T-cell (primary cell): ENCODE data around the gene ZNF469. TPM values are rescaled to one million over a fixed set of nuclear protein-coding genes. Genes with fewer than 3 reads are reported as not detected.

ENCODE experiments used
- ATAC-seq, 4 experiments: fragments of 200-7000 bp in 3 of 4; fragments of 150-1000 bp in 1 of 4; cut with Tn5 transposase; replicated peaks in 1 of 4; 1 replicate in 3 of 4; 2 replicates in 1 of 4; pipeline ENCODE4 v1.10.0; 2021; ENCODE audit warnings: moderate library complexity in 3 of 4, mild to moderate bottlenecking in 2 of 4, moderate number of reproducible peaks in 1 of 4
- CTCF ChIA-PET, 2 donors: fragments of 300-600 bp; sonication (Branson Sonifier 250); formaldehyde crosslinking; loops; one replicate each; lab custom pipeline; 2022; ENCODE audit warnings: antibody characterized with exemption in 2 of 2; lab: Charles Lee
- POLR2A ChIA-PET, 2 donors: fragments of 300-600 bp; sonication (Branson Sonifier 250); formaldehyde crosslinking; loops; one replicate each; lab custom pipeline; 2022; ENCODE audit warnings: antibody characterized with exemption in 2 of 2; lab: Charles Lee
- DNase-seq, 35 experiments: peaks; one replicate each; pipeline versions ENCODE4 v3.0.0 to v3.0.0-alpha.2; 2013 to 2023
- H3K27ac ChIP-seq: one replicate; pipeline ENCODE4 v1.5.1; 2013; ENCODE audit warnings: low read length
- H3K27me3 ChIP-seq, 2 experiments: replicated peaks in 1 of 2; 1 replicate in 1 of 2; 2 replicates in 1 of 2; pipeline versions ENCODE4 v1.6.1 to v1.7.0; 2013; ENCODE audit warnings: low read length in 1 of 2, mixed read lengths in 1 of 2; ENCODE audit not compliant: control insufficient read depth in 2 of 2, insufficient read depth in 2 of 2; ENCODE audit errors: extremely low read depth in 1 of 2
- H3K36me3 ChIP-seq, 2 donors: 1 replicate in 1 of 2; 2 replicates in 1 of 2; pipeline versions ENCODE4 v1.6.1 to v1.7.0; 2013; ENCODE audit warnings: low read length in 1 of 2; ENCODE audit not compliant: control insufficient read depth in 2 of 2, insufficient read depth in 1 of 2; ENCODE audit errors: extremely low read depth in 1 of 2
- H3K4me1 ChIP-seq, 2 experiments: 1 replicate in 1 of 2; 2 replicates in 1 of 2; pipeline versions ENCODE4 v1.6.1 to v1.7.0; 2013; ENCODE audit warnings: low read length in 2 of 2, mixed read lengths in 1 of 2; ENCODE audit not compliant: insufficient read depth in 2 of 2, control insufficient read depth in 1 of 2; ENCODE audit errors: extremely low read depth in 1 of 2
- H3K4me3 ChIP-seq, 2 donors: 1 replicate in 1 of 2; 2 replicates in 1 of 2; pipeline versions ENCODE4 v1.5.1 to v1.7.0; 2013; ENCODE audit warnings: mild to moderate bottlenecking in 2 of 2, low read length in 1 of 2, moderate library complexity in 1 of 2; ENCODE audit not compliant: control insufficient read depth in 1 of 2; ENCODE audit errors: extremely low read depth in 1 of 2
- H3K9me3 ChIP-seq: 2 replicates; pipeline ENCODE4 v1.7.0; 2013
- H3K27ac Mint-ChIP-seq, 2 donors: one replicate each; pipeline ENCODE4 v1.8.0; 2020 to 2021; ENCODE audit warnings: mild to moderate bottlenecking in 2 of 2, mixed read lengths in 2 of 2
- H3K27me3 Mint-ChIP-seq, 2 donors: one replicate each; pipeline ENCODE4 v1.8.0; 2021 to 2022; ENCODE audit warnings: mixed read lengths in 2 of 2
- H3K36me3 Mint-ChIP-seq: one replicate; pipeline ENCODE4 v1.8.0; 2021; ENCODE audit warnings: mixed read lengths
- H3K4me1 Mint-ChIP-seq, 3 donors: one replicate each; pipeline ENCODE4 v1.8.0; 2020 to 2022; ENCODE audit warnings: mixed read lengths in 3 of 3, mild to moderate bottlenecking in 1 of 3
- H3K4me3 Mint-ChIP-seq, 3 donors: one replicate each; pipeline ENCODE4 v1.8.0; 2020 to 2022; ENCODE audit warnings: mild to moderate bottlenecking in 3 of 3, mixed read lengths in 3 of 3, moderate library complexity in 3 of 3
- H3K9me3 Mint-ChIP-seq, 3 donors: one replicate each; pipeline ENCODE4 v1.8.0; 2020 to 2022; ENCODE audit warnings: mixed read lengths in 3 of 3
- WGBS: methylation state at CpG from one replicate; pipeline ENCODE4 v1.1.5; 2013; ENCODE audit warnings: missing lambda C conversion rate; ENCODE audit not compliant: insufficient coverage; 5-methylcytosine and 5-hydroxymethylcytosine counted together
- total RNA-seq, 35 experiments: library from RNA in 6 of 35; stranded (reverse) in 6 of 35; fragments of 120-200 nt in 1 of 35; gene quantifications; one replicate each; pipeline versions ENCODE4 v1.2.1 to v1.2.4 and lab custom pipeline; 2013 to 2026

The ZNF469 gene
- total RNA-seq, 5 donors from 2014 or later (not counting 1 experiment from before 2014, with no cell fraction given) = 0.63 to 1.8 (median 1.6) TPM

DNA sequence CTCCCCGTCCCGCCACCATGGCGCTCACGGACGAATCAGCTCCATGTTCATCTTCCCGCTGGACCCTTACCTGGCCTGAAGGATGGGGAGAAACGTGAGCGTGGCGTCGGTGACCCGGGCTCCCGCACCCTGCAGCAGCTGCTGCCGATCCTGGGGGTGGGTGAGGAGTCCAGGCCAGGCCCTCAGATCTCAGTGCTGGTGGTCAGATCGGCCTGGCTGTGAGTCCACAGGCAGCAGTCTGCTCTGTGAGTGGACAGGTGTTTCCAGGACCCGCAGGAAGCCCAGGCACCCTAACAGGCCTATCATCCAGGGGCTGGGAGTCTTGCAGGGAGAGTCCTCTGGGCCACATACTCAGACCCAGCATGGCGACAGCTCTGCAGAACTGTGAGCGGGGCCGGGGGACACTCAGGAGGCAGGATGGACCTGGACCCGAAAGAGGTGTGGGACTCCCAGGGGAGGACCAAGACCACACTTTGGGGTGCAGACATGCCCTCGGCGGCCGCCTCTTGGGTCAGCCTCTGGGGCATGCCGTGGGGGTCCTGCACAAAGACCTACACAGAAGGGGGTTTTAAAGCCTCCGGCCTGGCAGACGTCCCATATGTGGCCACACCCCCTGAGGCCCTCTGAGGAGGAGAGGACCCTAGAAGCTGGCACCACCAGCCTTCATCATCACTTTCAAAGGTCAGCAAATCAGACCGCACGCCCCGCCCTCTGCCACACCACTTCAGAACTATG lies 27.2 kb upstream of the ZNF469 start:
- Histone ChIP-seq H3K27ac (no peak overlapping the region), H3K27me3 (peaks cover 0 to 25% of the 10 kb centered on the region in 2 experiments), H3K36me3 (no peaks in the 10 kb centered on the region), H3K4me3 (no peak overlapping the region), H3K4me1 (no peaks in the 10 kb centered on the region), H3K9me3 (no peaks in the 10 kb centered on the region)
- DNase-seq = no peak
- CTCF ChIA-PET = interaction anchor here in 1 of 2 donors (0.6 kb wide), 1 partner anchor 18 kb away, joined by 3 read pairs; no protein-coding TSS in a partner anchor
- Mint-ChIP-seq H3K4me3 (no peak overlapping the region), H3K27me3 (peaks cover 0 to 6% of the 10 kb centered on the region in 2 donors), H3K4me1 (no peaks in the 10 kb centered on the region), H3K36me3 (no peaks in the 10 kb centered on the region), H3K9me3 (no peaks in the 10 kb centered on the region), H3K27ac (no peak overlapping the region)
- 85% methylated on average over 24 of the region's 28 CpGs for WGBS
- ATAC-seq = no peak
- POLR2A ChIA-PET = no interaction called here

DNA sequence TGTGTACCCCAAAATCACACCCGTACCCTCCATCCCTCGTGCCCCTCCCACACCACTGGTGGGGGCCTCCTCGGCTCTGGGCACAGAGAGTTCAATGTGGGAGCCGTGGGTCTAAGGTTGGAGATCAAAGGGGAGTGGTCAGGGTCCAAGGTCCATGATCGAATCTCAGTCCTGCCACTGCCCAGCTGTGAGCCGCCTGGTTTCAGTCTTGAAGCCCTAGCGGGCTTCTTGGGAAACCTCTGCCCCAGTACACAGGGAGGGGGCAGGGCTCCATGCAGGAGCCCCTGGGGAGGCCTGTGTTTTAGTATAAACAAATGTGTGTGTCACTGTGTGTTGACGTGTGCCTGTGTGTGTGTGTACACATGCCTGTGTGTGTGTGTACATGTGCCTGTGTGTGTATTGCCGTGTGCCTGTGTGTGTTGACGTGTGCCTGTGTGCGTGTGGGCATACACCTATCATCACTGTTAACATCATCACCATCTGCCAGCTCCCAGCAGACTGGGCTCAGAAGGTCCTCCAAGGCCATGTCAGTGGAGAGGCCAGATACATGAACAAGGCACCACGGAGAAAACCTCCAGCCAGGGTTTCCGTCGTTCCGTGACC lies 26.5 kb upstream of the ZNF469 start:
- ATAC-seq = no peak
- WGBS = 85% methylated on average over 8 of the region's 15 CpGs
- H3K36me3 ChIP-seq = no peaks in the 10 kb centered on the region
- no peak overlapping the region for H3K27ac ChIP-seq
- no peaks in the 10 kb centered on the region for H3K36me3 Mint-ChIP-seq
- no peak overlapping the region for H3K4me3 ChIP-seq
- H3K27ac Mint-ChIP-seq = no peak overlapping the region
- no peak for DNase-seq
- peaks cover 0 to 26% of the 10 kb centered on the region in 2 experiments for H3K27me3 ChIP-seq
- no peaks in the 10 kb centered on the region for H3K4me1 ChIP-seq
- H3K27me3 Mint-ChIP-seq = peaks cover 0 to 6% of the 10 kb centered on the region in 2 donors
- no peaks in the 10 kb centered on the region for H3K9me3 Mint-ChIP-seq
- H3K4me3 Mint-ChIP-seq = no peak overlapping the region
- ChIA-PET POLR2A (no interaction called here), CTCF (no interaction called here)
- no peaks in the 10 kb centered on the region for H3K4me1 Mint-ChIP-seq
- no peaks in the 10 kb centered on the region for H3K9me3 ChIP-seq

DNA sequence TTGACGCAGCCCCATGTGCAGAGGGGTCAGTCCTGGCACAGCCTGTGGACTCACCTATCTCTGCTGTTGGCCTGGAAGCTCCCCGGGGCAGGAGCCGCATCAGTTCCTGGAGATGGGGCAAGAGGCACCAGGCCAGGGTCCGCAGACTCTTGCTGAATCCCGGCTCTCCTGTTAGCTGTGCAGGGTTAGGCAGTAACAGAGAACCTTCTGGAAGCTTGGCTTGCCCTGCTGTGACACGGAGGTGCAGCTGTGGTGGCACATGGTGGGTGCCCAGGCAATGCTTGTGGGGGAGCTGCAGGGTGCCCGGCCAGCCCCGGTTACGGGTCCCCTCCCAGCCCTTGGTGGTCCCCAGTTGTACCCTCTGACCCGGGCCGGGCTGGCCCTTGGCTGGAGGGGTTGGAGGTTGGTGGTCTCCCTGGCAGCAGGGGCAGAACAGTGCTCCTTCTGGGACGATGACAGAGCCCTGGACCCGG lies 26.0 kb upstream of the ZNF469 start:
- ATAC-seq = no peak
- peaks cover 3 to 8% of the 10 kb centered on the region in 2 donors for H3K27me3 Mint-ChIP-seq
- no peak overlapping the region for H3K4me3 Mint-ChIP-seq
- H3K27me3 ChIP-seq = peaks cover 0 to 26% of the 10 kb centered on the region in 2 experiments
- H3K9me3 ChIP-seq = no peaks in the 10 kb centered on the region
- H3K27ac ChIP-seq = no peak overlapping the region
- CTCF ChIA-PET = no interaction called here
- H3K27ac Mint-ChIP-seq = no peak overlapping the region
- H3K4me1 Mint-ChIP-seq = no peaks in the 10 kb centered on the region
- H3K4me3 ChIP-seq = no peak overlapping the region
- no peaks in the 10 kb centered on the region for H3K36me3 Mint-ChIP-seq
- WGBS = 89% methylated on average over 9 of the region's 13 CpGs
- DNase-seq = no peak
- H3K36me3 ChIP-seq = no peaks in the 10 kb centered on the region
- POLR2A ChIA-PET = no interaction called here
- H3K9me3 Mint-ChIP-seq = no peaks in the 10 kb centered on the region
- H3K4me1 ChIP-seq = no peaks in the 10 kb centered on the region

DNA sequence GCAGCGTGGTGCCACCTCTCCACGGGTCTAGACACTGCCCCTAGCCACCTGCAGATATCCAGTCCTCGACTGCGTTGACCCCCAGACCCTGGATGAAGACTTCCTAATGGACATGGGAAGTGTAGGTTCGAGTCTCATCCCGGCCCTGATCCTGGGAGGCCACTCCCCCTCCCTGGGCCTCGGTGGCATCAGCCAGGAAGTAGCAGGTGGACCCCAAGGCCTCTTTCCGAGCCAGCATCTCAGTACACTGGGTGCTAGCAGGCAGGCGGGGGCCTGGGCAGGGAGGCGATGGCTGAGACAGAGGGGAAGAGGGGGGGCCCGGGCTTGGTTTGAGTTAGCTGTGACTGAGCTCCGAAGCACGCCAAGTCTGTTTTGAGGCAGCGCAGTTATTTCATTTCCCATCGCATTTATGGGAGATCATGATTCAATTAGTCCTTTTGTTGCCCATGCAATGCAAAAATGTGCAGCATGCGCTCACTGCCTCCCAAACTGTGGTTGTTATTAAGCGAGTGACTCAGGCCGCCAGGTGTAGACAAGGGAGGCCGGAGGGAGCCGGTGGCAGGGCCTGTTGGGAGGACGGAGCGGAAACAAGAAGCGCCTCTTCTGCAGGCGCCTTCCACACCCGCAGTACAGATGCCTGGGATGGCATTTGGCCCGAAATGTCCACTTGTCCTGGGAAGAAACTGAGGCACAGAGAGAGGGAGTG lies 25.3 kb upstream of the ZNF469 start:
- Histone ChIP-seq H3K27me3 (peaks cover 2 to 26% of the 10 kb centered on the region in 2 experiments), H3K9me3 (no peaks in the 10 kb centered on the region), H3K4me3 (no peak overlapping the region), H3K27ac (no peak overlapping the region), H3K36me3 (no peaks in the 10 kb centered on the region), H3K4me1 (no peaks in the 10 kb centered on the region)
- H3K9me3 Mint-ChIP-seq = peaks cover under 1 to 2% (median under 1%) of the 10 kb centered on the region in 3 donors
- H3K36me3 Mint-ChIP-seq = no peaks in the 10 kb centered on the region
- CTCF ChIA-PET = no interaction called here
- peaks cover 3 to 9% of the 10 kb centered on the region in 2 donors for H3K27me3 Mint-ChIP-seq
- no peaks in the 10 kb centered on the region for H3K4me1 Mint-ChIP-seq
- H3K27ac Mint-ChIP-seq = no peak overlapping the region
- WGBS = 88% methylated on average over 19 of the region's 26 CpGs
- POLR2A ChIA-PET = no interaction called here
- DNase-seq = no peak
- no peak overlapping the region for H3K4me3 Mint-ChIP-seq
- ATAC-seq = no peak

DNA sequence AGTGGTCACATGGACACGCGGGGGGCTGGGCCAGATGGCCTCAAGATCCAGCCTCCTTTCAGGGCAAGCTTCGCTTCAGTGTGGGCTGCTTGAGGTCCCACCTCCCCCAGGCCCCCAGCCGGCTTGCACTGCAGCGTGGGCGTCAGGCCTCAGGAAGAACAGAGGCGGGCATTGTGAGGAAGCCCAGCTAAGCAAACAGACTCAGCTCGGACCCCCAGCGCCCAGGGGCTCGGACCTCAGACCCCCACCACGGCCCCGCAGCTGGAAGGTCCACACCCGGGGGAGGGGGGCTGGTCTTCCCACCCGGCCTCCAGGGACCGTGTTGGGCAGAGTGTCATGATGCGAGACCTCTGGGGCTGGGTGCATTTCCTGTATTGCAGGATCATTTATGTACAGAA lies 24.7 kb upstream of the ZNF469 start:
- ATAC-seq = no peak
- H3K27me3 ChIP-seq = peaks cover 2 to 26% of the 10 kb centered on the region in 2 experiments
- no peak overlapping the region for H3K27ac ChIP-seq
- H3K9me3 Mint-ChIP-seq = peaks cover 4 to 8% (median 6%) of the 10 kb centered on the region in 3 donors
- ChIA-PET CTCF (no interaction called here), POLR2A (no interaction called here)
- no peaks in the 10 kb centered on the region for H3K4me1 Mint-ChIP-seq
- no peak overlapping the region for H3K4me3 Mint-ChIP-seq
- no peak overlapping the region for H3K27ac Mint-ChIP-seq
- no peak for DNase-seq
- H3K4me1 ChIP-seq = no peaks in the 10 kb centered on the region
- no peaks in the 10 kb centered on the region for H3K9me3 ChIP-seq
- peaks cover 3 to 13% of the 10 kb centered on the region in 2 donors for H3K27me3 Mint-ChIP-seq
- WGBS = 55% methylated on average over 15 of the region's 16 CpGs
- H3K36me3 ChIP-seq = no peaks in the 10 kb centered on the region
- H3K36me3 Mint-ChIP-seq = no peaks in the 10 kb centered on the region
- no peak overlapping the region for H3K4me3 ChIP-seq

DNA sequence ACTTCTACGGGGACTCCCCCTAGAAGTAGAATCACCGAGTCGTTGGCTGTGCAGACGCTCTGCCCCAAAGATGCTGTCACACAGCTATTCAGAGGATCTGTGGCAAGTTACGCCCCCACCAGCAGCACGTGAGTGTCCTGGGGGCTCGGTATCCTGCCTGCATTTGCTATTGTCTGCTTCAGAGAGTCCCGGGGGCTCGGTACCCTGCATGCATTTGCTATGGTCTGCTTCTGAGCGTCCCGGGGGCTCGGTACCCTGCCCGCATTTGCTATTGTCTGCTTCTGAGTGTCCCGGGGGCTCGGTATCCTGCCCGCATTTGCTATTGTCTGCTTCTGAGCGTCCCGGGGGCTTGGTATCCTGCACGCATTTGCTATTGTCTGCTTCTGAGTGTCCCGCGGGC lies 23.8 kb upstream of the ZNF469 start:
- no peaks in the 10 kb centered on the region for H3K36me3 Mint-ChIP-seq
- no peaks in the 10 kb centered on the region for H3K4me1 Mint-ChIP-seq
- Histone ChIP-seq H3K9me3 (no peaks in the 10 kb centered on the region), H3K4me3 (no peak overlapping the region), H3K27ac (no peak overlapping the region), H3K27me3 (peaks cover 2 to 24% of the 10 kb centered on the region in 2 experiments), H3K36me3 (no peaks in the 10 kb centered on the region), H3K4me1 (no peaks in the 10 kb centered on the region)
- ChIA-PET CTCF (no interaction called here), POLR2A (no interaction called here)
- H3K27me3 Mint-ChIP-seq = peaks cover 9 to 22% of the 10 kb centered on the region in 2 donors
- WGBS = 84% methylated on average over 21 of the region's 21 CpGs
- H3K4me3 Mint-ChIP-seq = no peak overlapping the region
- H3K27ac Mint-ChIP-seq = no peak overlapping the region
- DNase-seq (no peak), ATAC-seq (no peak)
- H3K9me3 Mint-ChIP-seq = peaks cover 10 to 13% (median 10%) of the 10 kb centered on the region in 3 donors
